Bronchial epithelial cell (primary cell): ENCODE data around the gene UBE2F. TPM values are rescaled to one million over a fixed set of nuclear protein-coding genes. Genes with fewer than 3 reads are reported as not detected.
"Not testable (repeated sequence)": the region's sequence is repeated elsewhere in the genome, so short reads cannot be mapped to it uniquely, and the experiment has no call there.

Source experiments
- DNase-seq: peaks from one replicate; pipeline ENCODE4 v3.0.0-alpha.2; 2010; ENCODE audit warnings: low read depth
- FAIRE-seq: peaks from 2 replicates; lab custom pipeline; 2011; peaks lifted over from hg19 to GRCh38; lab: Jason Lieb, UNC
- H3K27me3 ChIP-seq: 2 replicates; pipeline ENCODE4 v1.5.1; 2011; ENCODE audit warnings: low read length; ENCODE audit not compliant: control insufficient read depth, insufficient read depth
- H3K36me3 ChIP-seq: 2 replicates; pipeline ENCODE4 v1.5.1; 2011; ENCODE audit warnings: low read length; ENCODE audit not compliant: control insufficient read depth, insufficient read depth
- H3K4me3 ChIP-seq: 2 replicates; pipeline ENCODE4 v1.5.1; 2011; ENCODE audit warnings: mild to moderate bottlenecking, low read depth, low read length, control low read depth
- CTCF ChIP-seq: IDR thresholded peaks from 2 replicates; pipeline ENCODE4 v1.5.1; 2011; ENCODE audit warnings: mild to moderate bottlenecking, moderate library complexity, low read length, control low read depth, inconsistent platforms; ENCODE audit not compliant: insufficient read depth, severe bottlenecking
- total RNA-seq: library from RNA; depleted of rRNA; stranded (reverse); fragments of >200 nt; gene quantifications from 2 replicates; pipeline ENCODE4 v1.2.1, GENCODE V29; 2014

UBE2F gene
- total RNA-seq, 1 donor from 2014 or later = 64.0 TPM

- FAIRE-seq (no peak), DNase-seq (no peak)
- Histone ChIP-seq H3K36me3 (no peaks in the 10 kb centered on the region), H3K4me3 (no peak overlapping the region), H3K27me3 (no peaks in the 10 kb centered on the region)
- TF ChIP-seq CTCF = no peak
These were observed 20.4 kb upstream of the UBE2F start for GRCh38 chr2:237946423-237946822.

- DNase-seq, H3K36me3 ChIP-seq, FAIRE-seq, H3K4me3 ChIP-seq, H3K27me3 ChIP-seq: not testable (repeated sequence)
These were observed 15.5 kb upstream of the UBE2F start for GRCh38 chr2:237951354-237951753.

GRCh38 chr2:237951878-237952277, 14.9 kb upstream of the UBE2F start:
- FAIRE-seq (no peak), DNase-seq (no peak)
- Histone ChIP-seq H3K4me3 (no peak overlapping the region), H3K36me3 (no peaks in the 10 kb centered on the region), H3K27me3 (peaks cover 2% of the 10 kb centered on the region)
- no peak for TF ChIP-seq CTCF

GRCh38 chr2:237952851-237953250, 14.0 kb upstream of the UBE2F start:
- no peak for FAIRE-seq
- no peak for DNase-seq
- Histone ChIP-seq H3K36me3 (no peaks in the 10 kb centered on the region), H3K27me3 (peaks cover 2% of the 10 kb centered on the region), H3K4me3 (no peak overlapping the region)
- TF ChIP-seq CTCF = no peak

- TF ChIP-seq CTCF = no peak
- H3K27me3 ChIP-seq = peaks cover 2% of the 10 kb centered on the region
- FAIRE-seq (no peak), DNase-seq (no peak)
- peak overlapping the region; percentile 15 for H3K4me3 ChIP-seq
- H3K36me3 ChIP-seq = no peaks in the 10 kb centered on the region
These were observed 11.0 kb upstream of the UBE2F start for GRCh38 chr2:237955640-237956401.

GRCh38 chr2:237956402-237956736, 10.4 kb upstream of the UBE2F start:
- peaks cover 2% of the 10 kb centered on the region for H3K27me3 ChIP-seq
- no peak overlapping the region for H3K4me3 ChIP-seq
- TF ChIP-seq CTCF = no peak
- DNase-seq (no peak), FAIRE-seq (no peak)
- no peaks in the 10 kb centered on the region for H3K36me3 ChIP-seq
